HG03064 (cell line): ENCODE data around the gene GNG3.
"Not testable (repeated sequence)": the region's sequence is repeated elsewhere in the genome, so short reads cannot be mapped to it uniquely, and the experiment has no call there.

Experiments
- ATAC-seq: cut with Tn5 transposase; IDR thresholded peaks from one replicate; pipeline ENCODE4 v1.9.1; 2021; ENCODE audit warnings: low read depth; ENCODE audit not compliant: unreplicated experiment

Gene GNG3

GRCh38 chr11:62687508-62688396 lies 19.7 kb upstream of the GNG3 start:
- no peak for ATAC-seq

- no peak for ATAC-seq
Measured at GRCh38 chr11:62688491-62688890, 19.0 kb upstream of the GNG3 start.

- no peak for ATAC-seq
Measured at GRCh38 chr11:62689421-62690183, 17.9 kb upstream of the GNG3 start, which contains the start of gene LRRN4CL. LRRN4CL (minus strand) TSS chr11:62689530; CDS start chr11:62688508, 1,022 bp downstream.

- not testable (repeated sequence) for ATAC-seq
Measured at GRCh38 chr11:62693624-62694023, 13.9 kb upstream of the GNG3 start.

- no peak for ATAC-seq
Measured at GRCh38 chr11:62694455-62695167, 12.9 kb upstream of the GNG3 start.

GRCh38 chr11:62702246-62702645 lies 5.2 kb upstream of the GNG3 start:
- no peak for ATAC-seq

- ATAC-seq: not testable (repeated sequence)
Measured at GRCh38 chr11:62703921-62704320, 3.6 kb upstream of the GNG3 start.

- ATAC-seq: no peak
Measured at GRCh38 chr11:62705413-62705812, 2.1 kb upstream of the GNG3 start.

- peak; percentile 49 for ATAC-seq
Measured at GRCh38 chr11:62705880-62706849, 1.3 kb upstream of the GNG3 start.

- no peak for ATAC-seq
Measured at GRCh38 chr11:62706850-62707247, 627 bp upstream of the GNG3 start.

GRCh38 chr11:62708392-62708791 lies 916 bp downstream of the GNG3 start:
- ATAC-seq: no peak

- ATAC-seq: no peak
Measured at GRCh38 chr11:62708793-62709192, 1.3 kb downstream of the GNG3 start.

- peak; percentile 66 for ATAC-seq
Measured at GRCh38 chr11:62709247-62710000, 1.9 kb downstream of the GNG3 start.

GRCh38 chr11:62710001-62710345 lies 2.5 kb downstream of the GNG3 start:
- no peak for ATAC-seq

- no peak for ATAC-seq
Measured at GRCh38 chr11:62712276-62712812, 4.9 kb downstream of the GNG3 start.

GRCh38 chr11:62712861-62713260 lies 5.4 kb downstream of the GNG3 start:
- ATAC-seq: no peak

- ATAC-seq: no peak
Measured at GRCh38 chr11:62713343-62713742, 5.9 kb downstream of the GNG3 start.

GRCh38 chr11:62715150-62716130 lies 8.0 kb downstream of the GNG3 start:
- no peak for ATAC-seq
